Measurements from ENCODE around the gene KRTAP19-8. TPM values are rescaled to one million over a fixed set of nuclear protein-coding genes. Genes with fewer than 3 reads are reported as not detected.

KRTAP19-8 gene
- total RNA-seq, 1 experiment from 2014 or later, result not detected

DNA sequence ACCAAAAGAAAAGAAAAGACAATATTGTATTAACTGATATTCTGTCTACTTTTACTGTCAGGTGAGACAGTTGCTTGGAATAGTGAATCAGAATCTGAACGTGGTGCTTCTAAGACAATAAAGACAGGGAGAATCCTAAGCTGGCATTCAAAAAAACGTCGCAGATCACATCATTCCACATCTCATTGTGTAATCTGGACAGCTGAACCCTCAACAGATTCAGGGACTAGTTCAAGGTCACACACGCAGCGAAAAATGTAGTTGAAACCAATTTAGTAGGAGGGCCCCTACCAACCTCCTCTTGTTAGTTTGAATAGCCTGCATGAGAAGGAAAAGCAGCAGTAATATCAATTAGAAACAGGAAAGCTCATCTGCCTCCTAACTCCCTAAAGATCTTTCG lies 46.4 kb upstream of the KRTAP19-8 start:
- TF ChIP-seq TEAD4 (CRISPR knock-in tag; IDR thresholded peaks at IDR 0.05) (no peak), ZNF281 (CRISPR knock-in tag; IDR thresholded peaks at IDR 0.05) (no peak), CREM (CRISPR knock-in tag; IDR thresholded peaks at IDR 0.05) (no peak), MYBL2 (CRISPR knock-in tag; IDR thresholded peaks at IDR 0.05) (no peak), ZNF512 (CRISPR knock-in tag; IDR thresholded peaks at IDR 0.05; ENCODE audit: borderline replicate concordance) (no peak), ZNF263 (CRISPR knock-in tag; IDR thresholded peaks at IDR 0.05; ENCODE audit: low read depth) (no peak), IRF2 (CRISPR knock-in tag; IDR thresholded peaks at IDR 0.05; ENCODE audit: borderline replicate concordance, low read depth) (no peak), NR3C1 (CRISPR knock-in tag; conservative IDR thresholded peaks at IDR 0.05; ENCODE audit: low read depth) (no peak), SP1 (CRISPR knock-in tag; conservative IDR thresholded peaks at IDR 0.05) (no peak), FOXK1 (CRISPR knock-in tag; IDR thresholded peaks at IDR 0.05) (no peak), ZNF232 (CRISPR knock-in tag; IDR thresholded peaks at IDR 0.05) (no peak), ZBTB21 (CRISPR knock-in tag; IDR thresholded peaks at IDR 0.05; ENCODE audit: borderline replicate concordance) (no peak)
- TF ChIP-seq, protein P1, sequence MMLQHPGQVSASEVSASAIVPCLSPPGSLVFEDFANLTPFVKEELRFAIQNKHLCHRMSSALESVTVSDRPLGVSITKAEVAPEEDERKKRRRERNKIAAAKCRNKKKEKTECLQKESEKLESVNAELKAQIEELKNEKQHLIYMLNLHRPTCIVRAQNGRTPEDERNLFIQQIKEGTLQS (CRISPR knock-in tag; conservative IDR thresholded peaks at IDR 0.05), result no peak
- no peak overlapping the region for H3K4me3 Mint-ChIP-seq
- H3K27me3 Mint-ChIP-seq (ENCODE audit: low read depth), result no peaks in the 10 kb centered on the region
- H3K36me3 Mint-ChIP-seq, result no peaks in the 10 kb centered on the region
- no peak for DNase-seq (ENCODE audit: low spot score)
- no peak overlapping the region for H3K27ac Mint-ChIP-seq
- POLR2A ChIA-PET, result no interaction called here
- CTCF ChIA-PET, result interaction anchor here (0.6 to 2.7 kb wide), 7 partner anchors 43 to 564 kb away, joined by 4 to 22 read pairs (median 5); no protein-coding TSS in a partner anchor
- ATAC-seq, result no peak
- H3K4me1 Mint-ChIP-seq, result peaks cover 2% of the 10 kb centered on the region; the same call in 1 of the 2 replicates
- H3K9me3 Mint-ChIP-seq, result peaks cover 13% of the 10 kb centered on the region

DNA sequence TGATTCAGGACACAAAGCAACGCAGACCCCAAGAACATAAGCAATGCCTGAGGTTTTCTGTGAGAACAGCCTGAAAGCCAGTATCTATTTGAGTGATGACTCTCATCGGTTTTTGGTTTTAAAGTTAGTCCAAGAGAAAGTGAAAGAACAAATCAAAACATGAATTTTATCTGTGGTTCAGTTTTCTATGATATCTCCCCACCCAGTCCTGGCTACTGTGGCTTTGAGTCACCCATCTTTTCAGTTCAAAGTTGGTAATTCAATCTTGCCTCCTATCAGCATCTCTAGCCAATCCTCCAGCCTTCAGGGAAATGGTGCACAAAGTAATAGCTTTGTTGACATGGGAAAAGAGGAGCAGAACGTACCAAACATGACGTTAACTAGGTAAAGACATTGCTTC lies 40.5 kb upstream of the KRTAP19-8 start:
- H3K4me1 Mint-ChIP-seq, result no peaks in the 10 kb centered on the region
- ChIA-PET POLR2A (no interaction called here), CTCF (interaction anchor here (0.6 kb wide), 1 partner anchor 247 kb away, joined by 3 read pairs; no protein-coding TSS in a partner anchor)
- H3K27me3 Mint-ChIP-seq (ENCODE audit: low read depth), result no peaks in the 10 kb centered on the region
- no peak overlapping the region for H3K4me3 Mint-ChIP-seq
- no peaks in the 10 kb centered on the region for H3K36me3 Mint-ChIP-seq
- DNase-seq (ENCODE audit: low spot score) (no peak), ATAC-seq (no peak)
- H3K27ac Mint-ChIP-seq, result no peak overlapping the region
- H3K9me3 Mint-ChIP-seq, result peaks cover 15% of the 10 kb centered on the region; the same call in 1 of the 2 replicates
- no peak for TF ChIP-seq FOXP4 (CRISPR knock-in tag; IDR thresholded peaks at IDR 0.05)
- no peak for TF ChIP-seq ZNF416 (CRISPR knock-in tag; IDR thresholded peaks at IDR 0.05)
- TF ChIP-seq MXD4 (CRISPR knock-in tag; IDR thresholded peaks at IDR 0.05; ENCODE audit: borderline replicate concordance), result no peak
- TF ChIP-seq, protein P2, sequence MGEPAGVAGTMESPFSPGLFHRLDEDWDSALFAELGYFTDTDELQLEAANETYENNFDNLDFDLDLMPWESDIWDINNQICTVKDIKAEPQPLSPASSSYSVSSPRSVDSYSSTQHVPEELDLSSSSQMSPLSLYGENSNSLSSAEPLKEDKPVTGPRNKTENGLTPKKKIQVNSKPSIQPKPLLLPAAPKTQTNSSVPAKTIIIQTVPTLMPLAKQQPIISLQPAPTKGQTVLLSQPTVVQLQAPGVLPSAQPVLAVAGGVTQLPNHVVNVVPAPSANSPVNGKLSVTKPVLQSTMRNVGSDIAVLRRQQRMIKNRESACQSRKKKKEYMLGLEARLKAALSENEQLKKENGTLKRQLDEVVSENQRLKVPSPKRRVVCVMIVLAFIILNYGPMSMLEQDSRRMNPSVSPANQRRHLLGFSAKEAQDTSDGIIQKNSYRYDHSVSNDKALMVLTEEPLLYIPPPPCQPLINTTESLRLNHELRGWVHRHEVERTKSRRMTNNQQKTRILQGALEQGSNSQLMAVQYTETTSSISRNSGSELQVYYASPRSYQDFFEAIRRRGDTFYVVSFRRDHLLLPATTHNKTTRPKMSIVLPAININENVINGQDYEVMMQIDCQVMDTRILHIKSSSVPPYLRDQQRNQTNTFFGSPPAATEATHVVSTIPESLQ (CRISPR knock-in tag; IDR thresholded peaks at IDR 0.05), result no peak
- no peak for TF ChIP-seq ZNF396 (CRISPR knock-in tag; IDR thresholded peaks at IDR 0.05; ENCODE audit: borderline replicate concordance)
- TF ChIP-seq, protein P3, sequence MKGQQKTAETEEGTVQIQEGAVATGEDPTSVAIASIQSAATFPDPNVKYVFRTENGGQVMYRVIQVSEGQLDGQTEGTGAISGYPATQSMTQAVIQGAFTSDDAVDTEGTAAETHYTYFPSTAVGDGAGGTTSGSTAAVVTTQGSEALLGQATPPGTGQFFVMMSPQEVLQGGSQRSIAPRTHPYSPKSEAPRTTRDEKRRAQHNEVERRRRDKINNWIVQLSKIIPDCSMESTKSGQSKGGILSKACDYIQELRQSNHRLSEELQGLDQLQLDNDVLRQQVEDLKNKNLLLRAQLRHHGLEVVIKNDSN (CRISPR knock-in tag; IDR thresholded peaks at IDR 0.05), result no peak
- TF ChIP-seq ZNF423 (CRISPR knock-in tag; IDR thresholded peaks at IDR 0.05), result no peak
